A549 treated with AZD9567 at 1 μM for 4 hours (cell line): ENCODE results near the gene HELB. TPM values are rescaled to one million over a fixed set of nuclear protein-coding genes. Genes with fewer than 3 reads are reported as not detected.

ENCODE experiments used
- total RNA-seq: library from RNA; stranded (reverse); fragments of 200-300 nt; extraction: Qiagen RNA extraction; gene quantifications from 5 replicates; pipeline ENCODE4 v1.2.3, GENCODE V29; 2022; ENCODE audit not compliant: insufficient read depth

The HELB gene
- 1.1 to 2.2 TPM (median 1.3 TPM) in 5 replicates for total RNA-seq

DNA sequence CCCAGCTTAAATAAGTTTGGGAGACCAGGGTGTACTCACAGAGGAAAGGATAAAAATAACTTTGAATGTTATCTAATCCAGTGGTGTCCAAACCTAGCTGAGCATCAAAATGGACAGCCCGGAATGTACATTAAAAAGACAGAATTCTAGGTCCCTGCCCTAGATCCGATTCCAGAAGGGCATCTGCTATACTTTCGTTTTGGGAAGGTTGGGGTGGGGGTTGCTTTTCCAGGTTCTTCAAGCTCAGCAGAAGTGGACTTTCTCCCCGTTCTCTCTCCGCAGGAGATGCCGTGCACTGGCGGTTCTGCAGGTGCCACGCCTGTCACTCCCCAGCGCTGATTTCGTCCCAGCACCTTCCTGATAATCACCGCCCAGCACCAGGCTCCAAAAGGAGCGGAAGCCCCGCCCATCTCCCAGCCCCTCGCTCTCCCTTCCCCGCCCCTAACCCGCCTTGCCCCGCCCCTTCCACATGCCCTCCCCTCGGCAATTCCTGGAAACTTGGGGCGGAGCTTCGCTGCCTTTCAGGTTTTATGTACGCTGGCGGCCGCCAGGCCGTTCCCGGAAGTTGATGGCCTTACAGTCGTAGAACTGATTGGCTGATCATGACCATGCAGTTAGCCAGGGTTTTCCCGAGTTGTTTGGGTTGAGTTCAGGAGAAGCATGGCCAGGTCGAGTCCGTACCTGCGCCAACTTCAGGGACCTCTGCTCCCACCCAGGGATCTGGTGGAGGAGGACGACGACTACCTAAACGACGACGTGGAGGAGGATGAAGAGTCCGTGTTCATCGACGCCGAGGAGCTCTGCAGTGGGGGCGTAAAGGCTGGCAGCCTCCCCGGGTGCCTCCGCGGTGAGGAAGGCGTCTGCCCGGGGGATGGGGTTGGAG, at the start of gene HELB:
TSS of gene HELB (plus strand) at position 550 of the 883 bp plus-strand sequence. CDS start at position 661, 111 bp downstream.

Other genes starting within 250 kb of the HELB start
- gene LLPH, start 171.7 kb upstream of the HELB start, total RNA-seq = 50.0 to 54.7 TPM (median 53.4 TPM) in 5 replicates
- 49.7 to 58.4 TPM (median 51.6 TPM) in 5 replicates for gene TMBIM4, start 132.5 kb upstream of the HELB start, total RNA-seq
- 0.28 to 0.66 TPM (median 0.57 TPM) in 5 replicates for gene IRAK3, start 113.3 kb upstream of the HELB start, total RNA-seq